Neural cell (in vitro differentiated cells): ENCODE data around the gene ST8SIA4. TPM values are rescaled to one million over a fixed set of nuclear protein-coding genes. Genes with fewer than 3 reads are reported as not detected.

ENCODE experiments used
- H2AFZ ChIP-seq: fragments of 200-600, 300-800 bp; sonication (generic), shearing (Covaris generic); 2 replicates; pipeline ENCODE4 v1.6.0; 2014; ENCODE audit warnings: low read depth, mild to moderate bottlenecking, antibody characterized with exemption, low read length, moderate library complexity
- H3F3A ChIP-seq: fragments of 200-600 bp; shearing (Covaris generic); 2 replicates; pipeline ENCODE4 v1.6.1; 2016; ENCODE audit warnings: mild to moderate bottlenecking, moderate library complexity, mixed read lengths, antibody characterized with exemption, low read length; ENCODE audit not compliant: insufficient read depth, poor library complexity, severe bottlenecking
- H3K27ac ChIP-seq: fragments of 200-600, 300-800 bp; sonication (generic), shearing (Covaris generic); 2 replicates; pipeline ENCODE4 v1.5.1; 2014; ENCODE audit warnings: mild to moderate bottlenecking, low read length, moderate library complexity
- H3K27me3 ChIP-seq: fragments of 300-800, 200-600 bp; sonication (generic), shearing (Covaris generic); 2 replicates; pipeline ENCODE4 v1.6.0; 2014; ENCODE audit warnings: mild to moderate bottlenecking, low read depth, low read length, moderate library complexity; ENCODE audit not compliant: insufficient read depth
- H3K36me3 ChIP-seq: fragments of 300-800, 200-600 bp; sonication (generic), shearing (Covaris generic); 2 replicates; pipeline ENCODE4 v1.5.1; 2014; ENCODE audit warnings: mild to moderate bottlenecking, antibody characterized with exemption, low read length, moderate library complexity; ENCODE audit not compliant: insufficient read depth
- H3K4me2 ChIP-seq: fragments of 300-800, 200-600 bp; sonication (generic), shearing (Covaris generic); 2 replicates; pipeline ENCODE4 v1.6.0; 2014; ENCODE audit warnings: mild to moderate bottlenecking, low read length
- H3K4me3 ChIP-seq: fragments of 300-800, 200-600 bp; sonication (generic), shearing (Covaris generic); 2 replicates; pipeline ENCODE4 v1.5.1; 2014; ENCODE audit warnings: mild to moderate bottlenecking, low read length, moderate library complexity
- H3K79me2 ChIP-seq: fragments of 200-600 bp; shearing (Covaris generic); replicated peaks from 2 replicates; pipeline ENCODE4 v1.6.0; 2014; ENCODE audit warnings: mild to moderate bottlenecking, low read length, moderate library complexity; ENCODE audit not compliant: insufficient read depth
- H3K9ac ChIP-seq: fragments of 300-800, 200-600 bp; sonication (generic), shearing (Covaris generic); 2 replicates; pipeline ENCODE4 v1.6.1; 2016; ENCODE audit warnings: mild to moderate bottlenecking, low read length, mixed read lengths
- H3K9me2 ChIP-seq: fragments of 200-600 bp; shearing (Covaris generic); 2 replicates; pipeline ENCODE4 v1.6.1; 2016; ENCODE audit warnings: mild to moderate bottlenecking, low read length, mixed read lengths; ENCODE audit not compliant: insufficient read depth
- H3K9me3 ChIP-seq: fragments of 200-600, 300-800 bp; sonication (generic), shearing (Covaris generic); 2 replicates; pipeline ENCODE4 v1.6.1; 2016; ENCODE audit warnings: mild to moderate bottlenecking, mixed run types, low read length, moderate library complexity, mixed read lengths
- H4K20me1 ChIP-seq: fragments of 200-600 bp; shearing (Covaris generic); 2 replicates; pipeline ENCODE4 v1.6.1; 2016; ENCODE audit warnings: mild to moderate bottlenecking, mixed run types; ENCODE audit not compliant: insufficient read depth
- CTCF ChIP-seq: fragments of 450-650 bp; IDR thresholded peaks from 2 replicates; pipeline ENCODE4 v1.5.1; 2014; ENCODE audit warnings: antibody characterized with exemption, mild to moderate bottlenecking, moderate library complexity; ENCODE audit not compliant: poor library complexity, severe bottlenecking
- EP300 ChIP-seq: fragments of 450-650 bp; conservative IDR thresholded peaks from 2 replicates; pipeline ENCODE4 v1.6.1; 2014; ENCODE audit warnings: antibody characterized with exemption, mild to moderate bottlenecking, moderate library complexity; ENCODE audit not compliant: poor library complexity, severe bottlenecking
- EZH2 ChIP-seq: fragments of 200-600, 300-800 bp; shearing (Covaris generic), sonication (generic); IDR thresholded peaks from 2 replicates; pipeline ENCODE4 v1.6.1; 2014; ENCODE audit warnings: antibody characterized with exemption, low read length, borderline replicate concordance, mild to moderate bottlenecking; ENCODE audit not compliant: insufficient read depth, poor library complexity, severe bottlenecking
- MXI1 ChIP-seq: fragments of 450-650 bp; conservative IDR thresholded peaks from 2 replicates; pipeline ENCODE4 v1.6.1; 2014; ENCODE audit warnings: antibody characterized with exemption, mild to moderate bottlenecking; ENCODE audit not compliant: poor library complexity, severe bottlenecking
- POLR2AphosphoS5 ChIP-seq: IDR thresholded peaks from 2 replicates; pipeline ENCODE4 v1.6.1; 2012
- RAD21 ChIP-seq: fragments of 450-650 bp; conservative IDR thresholded peaks from 2 replicates; pipeline ENCODE4 v1.6.1; 2014; ENCODE audit warnings: antibody characterized with exemption, mild to moderate bottlenecking, moderate library complexity
- SMC3 ChIP-seq: fragments of 450-650 bp; conservative IDR thresholded peaks from 2 replicates; pipeline ENCODE4 v1.6.1; 2014; ENCODE audit warnings: antibody characterized with exemption, mild to moderate bottlenecking, moderate library complexity; ENCODE audit not compliant: poor library complexity
- TAF1 ChIP-seq: IDR thresholded peaks from 2 replicates; pipeline ENCODE4 v1.6.1; 2012; ENCODE audit warnings: low read depth
- polyA plus RNA-seq: library from polyadenylated mRNA; depleted of rRNA; stranded (reverse); fragments of >200 nt; gene quantifications from 2 replicates; pipeline ENCODE4 v1.2.3, GENCODE V29; 2014
- TF ChIP-seq, protein P1 (sequence below): IDR thresholded peaks from 2 replicates; pipeline ENCODE4 v1.6.1; 2012; ENCODE audit warnings: borderline replicate concordance

The ST8SIA4 gene
- polyA plus RNA-seq, 1 donor from 2014 or later, result 15.6 TPM

- TF ChIP-seq TAF1 (no peak), CTCF (no peak), SMC3 (no peak), POLR2AphosphoS5 (no peak), EP300 (no peak), MXI1 (no peak), EZH2 (no peak), RAD21 (no peak)
- TF ChIP-seq, protein P1, sequence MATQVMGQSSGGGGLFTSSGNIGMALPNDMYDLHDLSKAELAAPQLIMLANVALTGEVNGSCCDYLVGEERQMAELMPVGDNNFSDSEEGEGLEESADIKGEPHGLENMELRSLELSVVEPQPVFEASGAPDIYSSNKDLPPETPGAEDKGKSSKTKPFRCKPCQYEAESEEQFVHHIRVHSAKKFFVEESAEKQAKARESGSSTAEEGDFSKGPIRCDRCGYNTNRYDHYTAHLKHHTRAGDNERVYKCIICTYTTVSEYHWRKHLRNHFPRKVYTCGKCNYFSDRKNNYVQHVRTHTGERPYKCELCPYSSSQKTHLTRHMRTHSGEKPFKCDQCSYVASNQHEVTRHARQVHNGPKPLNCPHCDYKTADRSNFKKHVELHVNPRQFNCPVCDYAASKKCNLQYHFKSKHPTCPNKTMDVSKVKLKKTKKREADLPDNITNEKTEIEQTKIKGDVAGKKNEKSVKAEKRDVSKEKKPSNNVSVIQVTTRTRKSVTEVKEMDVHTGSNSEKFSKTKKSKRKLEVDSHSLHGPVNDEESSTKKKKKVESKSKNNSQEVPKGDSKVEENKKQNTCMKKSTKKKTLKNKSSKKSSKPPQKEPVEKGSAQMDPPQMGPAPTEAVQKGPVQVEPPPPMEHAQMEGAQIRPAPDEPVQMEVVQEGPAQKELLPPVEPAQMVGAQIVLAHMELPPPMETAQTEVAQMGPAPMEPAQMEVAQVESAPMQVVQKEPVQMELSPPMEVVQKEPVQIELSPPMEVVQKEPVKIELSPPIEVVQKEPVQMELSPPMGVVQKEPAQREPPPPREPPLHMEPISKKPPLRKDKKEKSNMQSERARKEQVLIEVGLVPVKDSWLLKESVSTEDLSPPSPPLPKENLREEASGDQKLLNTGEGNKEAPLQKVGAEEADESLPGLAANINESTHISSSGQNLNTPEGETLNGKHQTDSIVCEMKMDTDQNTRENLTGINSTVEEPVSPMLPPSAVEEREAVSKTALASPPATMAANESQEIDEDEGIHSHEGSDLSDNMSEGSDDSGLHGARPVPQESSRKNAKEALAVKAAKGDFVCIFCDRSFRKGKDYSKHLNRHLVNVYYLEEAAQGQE, result no peak
- Histone ChIP-seq H3K9me2 (no peaks in the 10 kb centered on the region), H3K9ac (no peak overlapping the region), H3K27me3 (no peaks in the 10 kb centered on the region), H3K27ac (no peak overlapping the region), H3K9me3 (no peaks in the 10 kb centered on the region), H2AFZ (no peak overlapping the region), H4K20me1 (no peaks in the 10 kb centered on the region), H3K79me2 (no peaks in the 10 kb centered on the region), H3K4me2 (no peak overlapping the region), H3K36me3 (no peaks in the 10 kb centered on the region), H3F3A (peaks cover 2% of the 10 kb centered on the region), H3K4me3 (no peak overlapping the region)
Observed at GRCh38 chr5:100777680-100778300, 125.3 kb downstream of the ST8SIA4 start.

DNA sequence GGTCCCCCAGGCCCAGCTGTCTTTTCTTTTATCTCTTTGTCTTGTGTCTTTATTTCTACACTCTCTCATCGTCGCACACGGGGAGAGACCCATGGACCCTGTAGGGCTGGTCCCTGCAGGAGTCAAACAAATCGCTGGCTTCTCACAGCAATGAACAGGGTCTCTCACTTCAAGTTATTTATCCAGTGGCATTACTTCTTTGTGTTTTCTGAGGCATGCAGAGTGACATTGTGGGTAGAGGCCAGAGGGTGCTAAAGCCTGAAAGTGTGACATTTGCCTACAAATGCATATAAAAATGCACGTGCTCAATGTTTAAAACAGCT, 127.6 kb downstream of the ST8SIA4 start:
- Histone ChIP-seq H3K27ac (no peak overlapping the region), H3F3A (peaks cover 2% of the 10 kb centered on the region)
- TF ChIP-seq SMC3 (no peak), RAD21 (no peak), EP300 (no peak), CTCF (no peak), TAF1 (no peak), MXI1 (no peak)

More for the DNA sequence above, 127.6 kb downstream of the ST8SIA4 start:
- Histone ChIP-seq H3K79me2 (no peaks in the 10 kb centered on the region), H3K9ac (no peak overlapping the region), H3K36me3 (no peaks in the 10 kb centered on the region), H2AFZ (no peak overlapping the region), H3K9me2 (no peaks in the 10 kb centered on the region), H4K20me1 (no peaks in the 10 kb centered on the region), H3K4me2 (no peak overlapping the region), H3K4me3 (no peak overlapping the region), H3K27me3 (no peaks in the 10 kb centered on the region), H3K9me3 (no peaks in the 10 kb centered on the region)
